ENCODE data around the gene OR10A5.
"Not testable (repeated sequence)": the region's sequence is repeated elsewhere in the genome, so short reads cannot be mapped to it uniquely, and the experiment has no call there.

Gene OR10A5, protein sequence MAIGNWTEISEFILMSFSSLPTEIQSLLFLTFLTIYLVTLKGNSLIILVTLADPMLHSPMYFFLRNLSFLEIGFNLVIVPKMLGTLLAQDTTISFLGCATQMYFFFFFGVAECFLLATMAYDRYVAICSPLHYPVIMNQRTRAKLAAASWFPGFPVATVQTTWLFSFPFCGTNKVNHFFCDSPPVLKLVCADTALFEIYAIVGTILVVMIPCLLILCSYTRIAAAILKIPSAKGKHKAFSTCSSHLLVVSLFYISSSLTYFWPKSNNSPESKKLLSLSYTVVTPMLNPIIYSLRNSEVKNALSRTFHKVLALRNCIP

GRCh38 chr11:6845383-6845782, at the start of gene OR10A5:
TSS of gene OR10A5 (plus strand) at chr11:6845683. CDS start at chr11:6845683, 0 bp downstream.
- FAIRE-seq (no peak), DNase-seq (ENCODE audit: insufficient read length, low spot score) (no peak)

DNA sequence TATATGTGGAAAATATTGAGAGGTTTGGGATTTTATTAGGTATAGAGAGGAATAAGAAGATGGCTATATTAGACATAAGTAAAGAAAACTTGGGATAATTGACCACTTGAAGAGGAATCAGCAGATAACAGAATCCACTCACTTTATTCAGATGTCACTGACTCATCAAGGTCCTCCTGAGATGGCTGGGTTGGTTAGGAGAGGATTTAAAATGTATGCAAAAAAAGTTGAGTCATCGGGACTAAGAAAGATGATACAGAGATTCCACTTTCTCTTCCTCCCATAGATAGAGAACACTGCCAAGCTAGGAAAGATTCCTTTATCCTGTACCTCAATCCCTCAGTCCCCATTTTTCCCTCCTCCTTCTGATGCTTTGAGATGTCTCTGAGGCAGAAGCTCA, 46.1 kb upstream of the OR10A5 start, which contains the start of gene OR6A2:
Gene OR6A2 (minus strand): TSS at position 288 of the 400 bp plus-strand sequence. CDS start 3,981 bp downstream, outside the sequence.
- no peak for FAIRE-seq
- no peak for DNase-seq (ENCODE audit: insufficient read length, low spot score)

DNA sequence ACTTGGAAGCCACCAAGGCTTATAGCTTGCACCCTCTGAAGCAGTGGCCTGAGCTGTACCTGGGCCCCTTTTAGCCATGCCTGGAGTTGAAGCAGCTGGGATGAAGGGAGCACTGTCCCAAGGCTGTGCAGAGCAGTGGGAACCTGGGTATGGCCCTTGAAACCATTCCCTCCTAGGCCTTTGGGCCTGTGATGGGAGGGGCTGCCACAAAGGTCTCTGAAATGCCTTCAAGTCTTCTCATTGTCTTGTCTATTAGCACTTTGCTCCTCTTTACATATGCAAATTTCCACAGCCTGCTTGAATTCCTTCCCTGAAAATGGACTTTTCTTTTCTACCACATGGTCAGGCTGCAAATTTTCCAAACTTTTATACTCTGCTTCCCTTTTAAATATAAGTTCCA, 44.4 kb upstream of the OR10A5 start:
- not testable (repeated sequence) for FAIRE-seq; DNase-seq (ENCODE audit: insufficient read length, low spot score)

DNA sequence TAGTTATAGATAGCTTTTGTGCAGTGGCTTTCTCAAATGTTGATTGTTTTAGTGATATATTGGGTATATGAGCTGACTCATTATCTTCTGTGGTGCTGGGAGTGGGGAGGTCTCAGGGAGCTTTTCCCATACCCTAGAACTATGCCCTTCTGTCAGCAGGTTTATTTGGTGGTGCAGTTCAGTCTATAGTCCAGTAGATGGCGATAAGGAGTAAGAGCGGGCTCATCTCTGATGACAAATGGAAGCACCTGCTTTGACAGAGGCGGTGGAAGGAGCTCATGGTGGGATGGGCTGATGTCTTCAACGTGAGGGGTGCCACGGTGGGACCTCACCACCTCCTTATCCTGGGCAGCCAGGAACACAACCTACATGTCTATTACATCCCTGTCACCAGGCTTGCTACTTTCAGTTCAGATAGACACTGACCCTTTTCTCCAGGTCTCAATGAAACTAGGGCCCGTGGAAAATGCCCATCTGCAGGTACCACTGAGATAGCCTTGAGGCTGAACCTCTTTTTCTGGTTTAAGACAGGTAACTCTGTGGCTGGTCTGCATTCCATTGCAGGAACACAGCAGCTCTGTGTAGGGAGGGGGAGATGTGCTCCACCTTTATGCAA, 33.0 kb upstream of the OR10A5 start:
- no peak for FAIRE-seq
- peak; percentile 23 for DNase-seq (ENCODE audit: insufficient read length, low spot score)

DNA sequence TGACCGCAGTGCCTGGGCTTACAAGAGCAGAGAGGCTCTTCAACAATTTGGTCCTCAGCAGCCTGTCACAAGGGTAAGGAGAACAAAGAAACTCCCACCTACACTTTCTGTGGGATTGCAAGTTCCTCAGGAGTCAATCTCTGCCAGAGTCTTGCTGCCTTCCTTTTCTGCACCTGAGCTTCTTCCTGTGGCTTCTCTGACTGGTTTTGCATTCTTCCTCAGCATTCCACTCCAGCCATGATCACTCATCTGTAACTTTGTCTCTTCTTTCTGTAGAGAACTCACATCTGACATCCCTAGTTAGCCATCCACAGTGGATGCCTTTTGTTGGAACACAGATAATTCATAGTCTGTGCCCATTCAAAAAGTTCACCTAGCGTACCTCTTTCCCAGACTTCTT, 31.8 kb upstream of the OR10A5 start:
- FAIRE-seq (no peak), DNase-seq (ENCODE audit: insufficient read length, low spot score) (no peak)

DNA sequence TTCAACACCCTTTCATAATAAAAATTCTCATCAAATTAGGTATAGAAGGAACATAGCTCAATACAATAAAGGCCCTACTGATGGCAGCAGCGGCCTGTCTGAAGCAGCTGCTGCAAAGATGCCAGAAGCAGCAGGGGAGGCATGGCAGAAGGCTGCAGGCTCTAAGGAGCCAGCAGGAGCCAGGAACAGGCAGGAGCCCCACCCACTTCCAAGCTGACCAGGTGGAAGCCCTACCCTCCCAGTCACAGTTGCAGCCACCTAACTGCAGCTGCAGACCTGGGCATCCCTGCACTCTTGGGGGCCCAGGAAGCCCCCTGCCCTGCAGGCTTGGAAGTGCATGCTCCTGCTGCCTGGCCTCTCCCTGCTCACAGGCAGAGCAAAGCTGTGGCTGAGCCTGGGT, 27.8 kb upstream of the OR10A5 start:
- FAIRE-seq, result no peak

DNA sequence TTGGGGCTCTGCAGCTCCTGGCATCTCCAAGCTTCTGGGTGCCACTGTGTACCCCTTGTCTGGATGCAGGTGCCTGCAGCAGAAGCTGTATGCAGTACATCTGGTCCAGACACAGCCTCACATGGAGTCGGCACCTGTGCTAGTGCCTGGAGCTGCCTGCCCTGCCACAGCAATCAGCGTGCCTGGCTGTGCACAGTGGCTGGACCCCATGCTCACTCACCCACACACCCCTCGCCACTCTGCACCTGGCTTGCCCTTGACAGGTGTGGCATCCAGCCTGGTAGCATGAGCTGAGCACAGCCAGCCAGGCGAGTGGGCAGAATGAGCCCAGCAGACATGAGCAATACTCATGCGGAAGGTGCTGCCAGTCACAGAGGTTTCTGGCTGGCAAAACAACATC, 26.5 kb upstream of the OR10A5 start:
- no peak for DNase-seq (ENCODE audit: insufficient read length, low spot score)
- FAIRE-seq, result no peak

More for the DNA sequence above, 27.8 kb upstream of the OR10A5 start:
- no peak for DNase-seq (ENCODE audit: insufficient read length, low spot score)

DNA sequence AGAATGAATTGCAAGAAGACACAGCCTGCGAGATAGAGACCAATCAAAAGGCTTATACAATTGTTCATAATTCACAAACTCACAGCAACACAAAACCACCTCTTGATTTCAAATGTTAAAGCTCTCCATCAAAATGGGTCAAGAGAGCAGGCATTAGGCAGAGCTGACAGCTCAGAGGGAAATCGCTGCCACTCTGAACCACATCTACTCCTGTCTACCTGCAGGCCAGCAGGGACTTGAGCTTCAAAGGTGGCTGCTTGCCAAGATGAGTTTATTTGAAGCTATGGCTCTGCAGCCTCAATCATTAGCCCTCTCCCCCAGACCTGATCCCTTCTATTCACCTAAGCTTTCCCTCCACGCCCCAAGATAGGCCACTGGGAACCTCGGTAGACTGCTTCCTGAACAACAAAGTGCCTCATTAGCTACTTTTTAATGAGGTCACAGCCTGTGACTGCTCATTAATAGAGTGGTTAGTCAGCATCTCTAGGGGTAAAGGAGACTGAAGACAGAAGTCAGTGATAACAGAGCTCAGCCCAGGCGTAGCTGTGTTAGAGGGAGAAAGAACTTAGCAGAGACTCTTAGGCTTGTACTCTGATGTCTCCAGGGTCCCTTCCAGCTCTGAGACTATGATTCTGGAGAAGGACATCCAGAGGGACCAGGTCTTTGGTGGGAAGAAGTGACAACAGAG, 21.2 kb upstream of the OR10A5 start:
- DNase-seq (ENCODE audit: insufficient read length, low spot score), result no peak
- no peak for FAIRE-seq

DNA sequence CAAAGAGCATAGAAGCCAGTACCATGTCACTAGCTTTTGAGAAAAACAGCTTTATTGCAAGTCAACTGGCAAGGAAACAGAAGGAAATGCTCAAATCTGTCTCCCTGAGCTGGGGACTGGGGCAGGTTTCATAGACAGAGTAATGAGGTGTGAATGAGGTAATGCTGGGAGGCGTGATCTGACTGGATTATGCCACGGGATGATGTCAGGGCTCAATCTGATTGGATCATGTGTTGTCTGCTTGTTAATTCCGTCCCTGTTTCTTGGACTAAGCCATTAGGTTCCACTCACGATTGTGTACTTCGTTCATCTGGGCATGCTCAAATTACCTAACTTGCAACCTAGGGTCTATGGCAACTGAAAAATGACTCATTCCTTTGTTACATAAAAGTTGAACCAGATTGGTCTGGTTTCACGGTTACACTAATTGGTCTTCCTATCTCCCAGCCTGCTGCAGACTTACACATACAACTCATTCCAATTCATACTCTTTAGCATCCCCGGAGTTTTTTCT, 20.2 kb upstream of the OR10A5 start:
- no peak for DNase-seq (ENCODE audit: insufficient read length, low spot score)
- no peak for FAIRE-seq

DNA sequence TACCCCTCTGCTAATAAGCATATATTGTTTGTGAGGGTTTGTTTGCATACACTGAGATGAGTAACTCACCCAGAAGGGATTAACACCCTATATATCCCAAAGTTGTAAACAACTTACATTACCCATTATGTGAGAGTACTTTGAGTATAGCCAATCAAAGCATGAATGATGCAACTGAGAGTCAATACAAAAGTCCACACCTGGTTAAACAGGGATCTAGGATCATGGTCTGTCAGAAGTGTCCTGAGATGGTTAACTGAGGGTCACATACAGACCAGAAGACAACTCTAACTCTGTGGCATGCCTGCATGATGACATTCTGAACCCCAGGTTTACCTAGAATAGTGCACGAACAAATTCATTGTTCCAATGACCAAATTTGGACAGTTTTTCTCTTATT, 17.4 kb upstream of the OR10A5 start:
- DNase-seq (ENCODE audit: insufficient read length, low spot score) (no peak), FAIRE-seq (no peak)

GRCh38 chr11:6833356-6833755, 12.1 kb upstream of the OR10A5 start:
- no peak for FAIRE-seq
- DNase-seq (ENCODE audit: insufficient read length, low spot score), result no peak

DNA sequence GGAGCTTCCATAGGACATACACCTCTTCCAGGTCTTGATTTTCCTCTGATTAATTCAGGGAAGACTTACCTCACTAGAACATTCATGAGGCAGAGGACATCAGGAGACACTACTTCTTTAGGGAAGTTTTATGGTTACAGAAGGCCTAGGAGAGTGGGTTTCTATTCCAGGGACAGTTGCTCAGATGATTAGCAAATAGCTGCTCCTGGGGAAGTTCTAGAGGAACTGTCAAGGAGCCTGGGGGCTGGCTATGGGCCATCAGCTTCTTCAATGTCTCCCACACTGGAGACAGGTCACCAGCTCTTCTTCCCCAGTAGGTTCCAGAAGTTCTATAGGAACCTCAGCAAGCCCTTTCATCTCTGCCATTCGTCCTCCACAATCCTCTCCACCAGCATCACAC, 11.5 kb upstream of the OR10A5 start:
- DNase-seq (ENCODE audit: insufficient read length, low spot score), result no peak
- FAIRE-seq, result no peak

- no peak for DNase-seq (ENCODE audit: insufficient read length, low spot score)
- no peak for FAIRE-seq
Measured at GRCh38 chr11:6841694-6842093, 3.8 kb upstream of the OR10A5 start.

GRCh38 chr11:6843670-6844069, 1.8 kb upstream of the OR10A5 start:
- DNase-seq (ENCODE audit: insufficient read length, low spot score), result no peak
- FAIRE-seq, result no peak

DNA sequence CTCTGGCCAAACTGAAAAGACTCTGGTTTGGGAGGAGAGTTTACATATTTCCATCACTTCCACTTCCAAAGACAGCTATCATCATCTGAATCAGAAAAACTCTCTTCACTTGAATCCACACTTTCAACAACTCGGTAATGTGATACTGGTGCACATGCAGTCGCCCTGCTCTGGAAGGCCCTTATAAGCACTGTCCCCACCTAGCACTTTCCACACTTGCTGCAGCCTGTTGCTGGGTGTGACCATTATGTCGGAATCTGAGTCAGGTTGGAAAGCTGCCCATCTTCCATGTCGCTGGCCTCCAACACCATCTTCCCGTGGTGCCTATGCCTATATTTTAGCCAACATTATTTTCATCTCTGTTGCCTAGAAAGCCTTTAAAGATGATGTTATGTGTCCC, 1.1 kb upstream of the OR10A5 start:
- DNase-seq (ENCODE audit: insufficient read length, low spot score), result no peak
- FAIRE-seq, result peak; percentile 33

- FAIRE-seq (no peak), DNase-seq (ENCODE audit: insufficient read length, low spot score) (no peak)
Measured at GRCh38 chr11:6850526-6850925, 5.0 kb downstream of the OR10A5 start.

DNA sequence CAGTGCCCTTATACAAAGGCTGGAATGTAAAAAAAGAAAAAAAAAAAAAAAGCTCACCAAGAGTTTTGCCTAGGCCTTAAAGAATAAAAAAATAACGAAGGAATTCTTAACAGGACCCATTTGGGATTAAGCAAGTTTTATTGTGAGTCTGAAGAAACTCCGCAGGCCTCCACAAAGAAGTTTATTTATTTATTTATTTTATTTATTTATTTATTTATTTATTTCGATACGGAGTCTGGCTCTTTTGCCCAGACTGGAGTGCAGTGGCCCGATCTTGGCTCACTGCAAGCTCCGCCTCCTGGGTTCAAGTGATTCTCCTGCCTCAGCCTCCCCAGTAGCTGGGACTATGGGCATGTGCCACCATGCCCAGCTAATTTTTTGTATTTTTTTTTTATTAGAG, 9.3 kb downstream of the OR10A5 start:
- DNase-seq (ENCODE audit: insufficient read length, low spot score); FAIRE-seq: not testable (repeated sequence)

DNA sequence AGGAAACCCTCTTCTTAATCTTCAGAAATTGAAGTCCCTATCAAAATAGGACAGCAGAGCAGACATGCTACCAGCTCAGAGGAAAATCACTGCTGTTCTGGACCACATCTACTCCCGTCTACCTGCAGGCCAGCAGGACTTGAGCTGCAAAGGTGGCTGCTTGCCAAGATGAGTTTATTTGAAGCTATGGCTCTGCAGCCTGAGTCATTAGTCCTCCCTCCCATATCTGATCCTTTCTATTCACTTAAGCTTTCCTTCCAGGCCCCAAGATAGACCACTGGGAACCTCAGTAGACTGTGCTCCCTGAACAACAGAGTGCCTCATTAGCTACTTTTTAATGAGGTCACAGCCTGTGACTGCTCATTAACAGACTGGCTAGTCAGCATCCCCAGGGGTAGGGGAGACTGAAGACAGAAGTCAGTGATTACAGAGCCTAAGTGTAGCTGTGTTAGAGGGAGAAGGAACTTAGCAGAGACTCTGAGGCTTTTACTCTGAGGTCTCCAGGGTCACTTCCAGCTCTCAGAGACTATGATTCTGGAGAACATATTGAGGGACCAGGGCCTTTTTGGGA, 10.6 kb downstream of the OR10A5 start:
- DNase-seq (ENCODE audit: insufficient read length, low spot score), result no peak

GRCh38 chr11:6856871-6857270, 11.4 kb downstream of the OR10A5 start:
- FAIRE-seq, result no peak
- DNase-seq (ENCODE audit: insufficient read length, low spot score), result no peak

More for the DNA sequence above, 10.6 kb downstream of the OR10A5 start:
- no peak for FAIRE-seq

DNA sequence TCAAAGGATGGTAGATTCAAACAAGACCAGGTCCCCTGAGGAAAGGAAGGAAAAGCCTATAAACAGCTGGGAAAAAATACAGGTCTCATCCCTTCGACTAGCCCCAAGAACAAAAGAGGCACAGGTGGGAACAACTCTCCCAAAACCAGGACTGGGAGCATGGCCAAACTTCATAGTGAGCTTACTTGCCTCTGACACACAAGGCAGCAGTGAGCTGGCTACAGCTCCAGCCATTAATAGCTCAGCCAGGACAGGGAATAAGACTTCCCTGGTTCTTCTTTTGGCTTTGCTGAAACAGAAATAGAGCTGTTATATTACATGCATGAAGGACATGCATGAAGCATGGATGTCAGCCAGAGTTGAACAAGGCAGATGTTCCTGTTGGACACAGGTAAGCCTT, 17.5 kb downstream of the OR10A5 start, which contains the start of gene OR10A2:
Gene OR10A2 (plus strand): TSS at position 97 of the 400 bp plus-strand sequence. CDS start 6,698 bp downstream, outside the sequence.
- FAIRE-seq, result no peak
- no peak for DNase-seq (ENCODE audit: insufficient read length, low spot score)

DNA sequence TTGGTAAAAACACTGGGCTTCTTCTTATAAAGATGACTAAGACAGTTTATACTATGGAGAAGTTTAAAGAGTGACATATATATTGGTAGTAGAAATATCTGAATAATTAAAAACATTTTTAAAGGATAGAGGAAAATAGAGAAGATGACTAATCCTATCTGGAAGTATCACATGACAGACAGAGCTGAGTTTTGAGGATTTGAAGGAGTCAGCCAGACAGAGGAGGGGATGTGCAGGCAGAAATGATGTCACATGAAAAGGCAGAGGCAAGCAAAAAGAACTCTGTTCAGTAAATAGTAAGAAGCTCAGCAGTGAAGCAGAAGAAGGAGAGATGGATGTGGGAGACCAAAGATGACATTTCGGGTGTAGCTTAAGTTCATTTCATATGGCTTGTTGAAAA, 19.0 kb downstream of the OR10A5 start:
- no peak for FAIRE-seq
- no peak for DNase-seq (ENCODE audit: insufficient read length, low spot score)

All from HTR-8/SVneo (cell line).